LHCN-M2 (cell line): ENCODE results near the gene LPXN. TPM values are rescaled to one million over a fixed set of nuclear protein-coding genes. Genes with fewer than 3 reads are reported as not detected.

Experiments used
- total RNA-seq: library from RNA; depleted of rRNA; stranded (reverse); fragments of >200 nt; gene quantifications from 2 replicates; pipeline ENCODE4 v1.2.3, GENCODE V29; 2014; rRNA removed

The LPXN gene
- total RNA-seq, 1 experiment from 2014 or later: 57.9 TPM

Other genes with a start within 250 kb of the LPXN start
- not detected in 2 replicates for gene OR5B17, start 216.8 kb downstream of the LPXN start, total RNA-seq
- not detected in 2 replicates for gene OR5B3, start 169.0 kb downstream of the LPXN start, total RNA-seq
- gene OR5B2, start 147.7 kb downstream of the LPXN start, total RNA-seq: not detected in 2 replicates
- gene OR5B12, start 133.6 kb downstream of the LPXN start, total RNA-seq: not detected in 2 replicates
- gene OR5B21, start 67.8 kb downstream of the LPXN start, total RNA-seq: not detected in 2 replicates
- gene ZFP91, start 3.2 kb upstream of the LPXN start, total RNA-seq: 75.2 and 87.9 TPM in 2 replicates
- 1.3 and 2.6 TPM in 2 replicates for gene CNTF, start 46.8 kb upstream of the LPXN start, total RNA-seq
- not detected in 2 replicates for gene GLYAT, start 156.1 kb upstream of the LPXN start, total RNA-seq